Measurements from ENCODE around the gene CCDC78. TPM values are rescaled to one million over a fixed set of nuclear protein-coding genes. Genes with fewer than 3 reads are reported as not detected.

CCDC78 gene
- total RNA-seq, 4 donors from 2014 or later, result 0.13 TPM; not detected in 3

GRCh38 chr16:720990-721764 is 5.1 kb downstream of the CCDC78 start, which contains the start of gene ANTKMT:
Gene ANTKMT (plus strand): TSS chr16:721146. CDS start chr16:721275, 129 bp downstream.
- Histone ChIP-seq H3K4me1 (peaks cover 0 to 55% (median 22%) of the 10 kb centered on the region in 3 donors), H3K27ac (peak within 1 kb of the TSS; percentile 41 to 89 (median 88)), H3K36me3 (peaks cover 0 to 15% of the 10 kb centered on the region in 2 donors), H3K9me3 (no peaks in the 10 kb centered on the region), H3K27me3 (peaks cover 22% of the 10 kb centered on the region), H3K4me3 (peak within 1 kb of the TSS; percentile 48 to 82)
- TF ChIP-seq POLR2A (IDR thresholded peaks at IDR 0.05), result peak; percentile 84 to 88
- TF ChIP-seq, protein P1, sequence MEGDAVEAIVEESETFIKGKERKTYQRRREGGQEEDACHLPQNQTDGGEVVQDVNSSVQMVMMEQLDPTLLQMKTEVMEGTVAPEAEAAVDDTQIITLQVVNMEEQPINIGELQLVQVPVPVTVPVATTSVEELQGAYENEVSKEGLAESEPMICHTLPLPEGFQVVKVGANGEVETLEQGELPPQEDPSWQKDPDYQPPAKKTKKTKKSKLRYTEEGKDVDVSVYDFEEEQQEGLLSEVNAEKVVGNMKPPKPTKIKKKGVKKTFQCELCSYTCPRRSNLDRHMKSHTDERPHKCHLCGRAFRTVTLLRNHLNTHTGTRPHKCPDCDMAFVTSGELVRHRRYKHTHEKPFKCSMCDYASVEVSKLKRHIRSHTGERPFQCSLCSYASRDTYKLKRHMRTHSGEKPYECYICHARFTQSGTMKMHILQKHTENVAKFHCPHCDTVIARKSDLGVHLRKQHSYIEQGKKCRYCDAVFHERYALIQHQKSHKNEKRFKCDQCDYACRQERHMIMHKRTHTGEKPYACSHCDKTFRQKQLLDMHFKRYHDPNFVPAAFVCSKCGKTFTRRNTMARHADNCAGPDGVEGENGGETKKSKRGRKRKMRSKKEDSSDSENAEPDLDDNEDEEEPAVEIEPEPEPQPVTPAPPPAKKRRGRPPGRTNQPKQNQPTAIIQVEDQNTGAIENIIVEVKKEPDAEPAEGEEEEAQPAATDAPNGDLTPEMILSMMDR (IDR thresholded peaks at IDR 0.05), result peak in 3 of 4 experiments; percentile 40 to 48 (median 46)
- TF ChIP-seq EP300 (IDR thresholded peaks at IDR 0.05), result no peak
- peak; percentile 53 for TF ChIP-seq POLR2AphosphoS5 (IDR thresholded peaks at IDR 0.05)
- peak; percentile 88 for ATAC-seq
- WGBS, 2 donors (ENCODE audit: low coverage in 1 of 2), result no CpG with 5 or more reads among the region's 106 CpGs

DNA sequence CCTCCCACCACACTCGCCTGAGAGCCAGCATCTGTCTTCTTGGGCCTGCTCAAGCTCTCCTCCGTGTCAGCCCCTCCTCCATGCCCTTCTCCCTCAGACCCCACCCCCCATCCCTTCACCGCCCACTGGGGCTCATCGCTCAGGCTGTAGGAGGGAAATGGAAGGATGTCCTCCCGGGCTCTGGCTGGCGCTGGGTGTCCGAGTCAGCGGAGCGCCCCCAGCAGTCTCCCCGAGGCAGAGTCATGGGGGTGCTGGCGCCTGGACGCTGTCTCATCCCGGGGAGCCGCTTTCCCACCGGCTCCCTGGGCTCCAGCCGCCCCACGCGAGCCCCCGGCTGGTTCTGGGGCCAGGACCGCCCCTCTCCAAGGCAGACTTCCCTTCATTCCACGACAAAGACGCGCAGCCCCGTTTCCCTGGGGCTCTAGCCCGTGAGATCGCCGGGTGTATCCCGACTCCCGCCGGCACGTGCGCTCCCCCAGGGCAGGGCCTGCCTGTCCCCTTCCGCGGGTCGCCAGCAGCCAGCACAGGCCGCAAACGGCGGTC is 5.7 kb downstream of the CCDC78 start:
- peak overlapping the region; percentile 48 to 82 for H3K4me3 ChIP-seq
- WGBS, 2 donors (ENCODE audit: low coverage in 1 of 2), result 0% methylated on average over 1 of the region's 38 CpGs; no CpG with 5 or more reads in 1 of the 2 donors
- peak overlapping the region; percentile 41 to 89 (median 88) for H3K27ac ChIP-seq
- H3K4me1 ChIP-seq, result peaks cover 0 to 56% (median 27%) of the 10 kb centered on the region in 3 donors
- peaks cover 0 to 15% of the 10 kb centered on the region in 2 donors for H3K36me3 ChIP-seq
- peak; percentile 11 for ATAC-seq
- H3K9me3 ChIP-seq, result no peaks in the 10 kb centered on the region
- TF ChIP-seq POLR2A (IDR thresholded peaks at IDR 0.05) (no peak), EP300 (IDR thresholded peaks at IDR 0.05) (no peak), POLR2AphosphoS5 (IDR thresholded peaks at IDR 0.05) (no peak)
- TF ChIP-seq, protein P1 (IDR thresholded peaks at IDR 0.05), result no peak
- peaks cover 15% of the 10 kb centered on the region for H3K27me3 ChIP-seq

- Histone ChIP-seq H3K27me3 (peaks cover 9% of the 10 kb centered on the region), H3K9me3 (no peaks in the 10 kb centered on the region), H3K36me3 (peaks cover 0 to 15% of the 10 kb centered on the region in 2 donors), H3K4me1 (peaks cover 0 to 61% (median 27%) of the 10 kb centered on the region in 3 donors), H3K27ac (peak overlapping the region in 3 of 4 donors; percentile 88 to 89 (median 89)), H3K4me3 (peak overlapping the region; percentile 48 to 82)
- TF ChIP-seq EP300 (IDR thresholded peaks at IDR 0.05), result no peak
- TF ChIP-seq, protein P1 (IDR thresholded peaks at IDR 0.05), result no peak
- no peak for TF ChIP-seq POLR2A (IDR thresholded peaks at IDR 0.05)
- TF ChIP-seq POLR2AphosphoS5 (IDR thresholded peaks at IDR 0.05), result no peak
- no peak for ATAC-seq
- 28% methylated on average over 4 of the region's 16 CpGs; no CpG with 5 or more reads in 1 of the 2 donors for WGBS, 2 donors (ENCODE audit: low coverage in 1 of 2)
Measured at GRCh38 chr16:719815-720446, 6.3 kb downstream of the CCDC78 start.

DNA sequence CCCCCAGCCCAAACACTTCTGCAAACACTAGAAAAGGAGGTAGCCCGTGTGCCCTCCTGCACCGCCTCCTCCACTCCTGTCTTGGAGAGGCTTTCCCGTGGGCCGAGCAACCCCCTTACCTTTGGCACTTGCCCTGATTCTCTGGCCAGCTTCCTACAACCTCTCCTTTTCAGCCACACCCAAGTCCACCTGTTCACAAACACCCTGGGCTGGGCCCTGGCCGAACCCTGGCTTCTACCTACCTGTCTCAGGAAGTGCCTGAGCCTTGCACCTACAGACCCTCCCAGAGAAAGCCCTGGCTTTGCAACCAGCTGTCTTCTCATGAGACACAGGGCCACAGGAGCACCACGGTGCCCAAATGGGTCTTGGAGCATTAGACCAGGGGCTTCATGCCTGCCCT is 7.3 kb downstream of the CCDC78 start:
- no peaks in the 10 kb centered on the region for H3K9me3 ChIP-seq
- peaks cover 0 to 15% of the 10 kb centered on the region in 2 donors for H3K36me3 ChIP-seq
- H3K4me3 ChIP-seq, result no peak overlapping the region
- no peak for ATAC-seq
- no peaks in the 10 kb centered on the region for H3K27me3 ChIP-seq
- TF ChIP-seq POLR2AphosphoS5 (IDR thresholded peaks at IDR 0.05) (no peak), EP300 (IDR thresholded peaks at IDR 0.05) (no peak), POLR2A (IDR thresholded peaks at IDR 0.05) (no peak)
- TF ChIP-seq, protein P1 (IDR thresholded peaks at IDR 0.05), result no peak
- H3K27ac ChIP-seq, result no peak overlapping the region
- WGBS, 2 donors (ENCODE audit: low coverage in 1 of 2), result 73 to 87% methylated on average over 2 to 4 of the region's 6 CpGs
- H3K4me1 ChIP-seq, result peaks cover 0 to 68% (median 32%) of the 10 kb centered on the region in 3 donors
